Activated CD4-positive, alpha-beta T cell treated with anti-CD3 and anti-CD28 coated beads for 36 hours (primary cell): ENCODE results near the gene PTPRR. TPM values are rescaled to one million over a fixed set of nuclear protein-coding genes. Genes with fewer than 3 reads are reported as not detected.

Experiments used
- ATAC-seq: fragments of 200-7000 bp; cut with Tn5 transposase; one replicate; pipeline ENCODE4 v1.10.0; 2021; ENCODE audit warnings: mild to moderate bottlenecking, moderate library complexity
- CTCF ChIA-PET: fragments of 350-600 bp; sonication (Branson Sonifier 250); formaldehyde crosslinking; loops from one replicate; lab custom pipeline; 2021; ENCODE audit warnings: antibody characterized with exemption; lab: Charles Lee
- POLR2A ChIA-PET: fragments of 350-600 bp; sonication (Branson Sonifier 250); formaldehyde crosslinking; loops from one replicate; lab custom pipeline; 2021; ENCODE audit warnings: antibody characterized with exemption, inconsistent platforms; lab: Charles Lee
- DNase-seq: peaks from one replicate; pipeline ENCODE4 v3.0.0-alpha.2; 2020
- H3K27ac Mint-ChIP-seq: one replicate; pipeline ENCODE4 v1.8.0; 2021; ENCODE audit warnings: mixed read lengths
- H3K27me3 Mint-ChIP-seq: one replicate; pipeline ENCODE4 v1.8.0; 2021; ENCODE audit warnings: mixed read lengths
- H3K36me3 Mint-ChIP-seq: one replicate; pipeline ENCODE4 v1.8.0; 2021; ENCODE audit warnings: low read depth, mixed read lengths
- H3K4me1 Mint-ChIP-seq: one replicate; pipeline ENCODE4 v1.8.0; 2021; ENCODE audit warnings: mixed read lengths
- H3K4me3 Mint-ChIP-seq: one replicate; pipeline ENCODE4 v1.8.0; 2021; ENCODE audit warnings: mild to moderate bottlenecking, moderate library complexity, mixed read lengths
- H3K9me3 Mint-ChIP-seq: one replicate; pipeline ENCODE4 v1.8.0; 2021; ENCODE audit warnings: low read depth, mixed read lengths
- intact Hi-C, 2 experiments: fragments of 100-400 bp; cut with DNase I in 1 of 2; cut with micrococcal nuclease in 1 of 2; formaldehyde crosslinking; loops; one replicate each; pipeline versions ENCODE4 v1.14.2 to v1.15.1; 2022 to 2024; cut with DNase I, micrococcal nuclease
- total RNA-seq, 2 experiments: library from RNA; stranded (reverse); gene quantifications; one replicate each; pipeline ENCODE4 v1.2.3, GENCODE V29; 2021

The PTPRR gene
- total RNA-seq, 2 experiments from 2014 or later: not detected

DNA sequence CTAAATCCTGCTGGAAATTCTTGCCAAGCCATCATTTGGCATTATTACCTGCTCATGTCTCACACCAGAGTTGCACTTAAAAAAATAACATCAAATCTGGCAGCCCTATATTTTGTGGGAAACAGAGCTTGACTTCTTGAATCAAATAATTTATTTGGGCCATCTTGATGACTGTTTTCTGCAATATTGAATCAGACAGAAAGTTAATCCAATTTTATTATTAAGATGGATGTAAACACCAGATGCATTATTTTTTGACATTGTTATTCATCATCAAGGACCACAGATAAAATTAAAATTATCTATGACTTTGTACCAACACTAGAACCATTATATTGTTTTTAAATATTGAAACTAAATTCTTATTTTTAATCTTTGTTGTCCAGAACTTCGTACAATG is 132.9 kb downstream of the PTPRR start:
- H3K9me3 Mint-ChIP-seq: no peaks in the 10 kb centered on the region
- ChIA-PET CTCF (interaction anchor here (0.6 kb wide), 1 partner anchor 223 kb away, joined by 3 read pairs; no protein-coding TSS in a partner anchor), POLR2A (no interaction called here)
- H3K27ac Mint-ChIP-seq: no peak overlapping the region
- intact Hi-C loops: no loop called here
- no peaks in the 10 kb centered on the region for H3K36me3 Mint-ChIP-seq
- no peak overlapping the region for H3K4me3 Mint-ChIP-seq
- no peak for ATAC-seq
- H3K4me1 Mint-ChIP-seq: no peaks in the 10 kb centered on the region
- H3K27me3 Mint-ChIP-seq: peaks cover 6% of the 10 kb centered on the region
- DNase-seq: no peak

DNA sequence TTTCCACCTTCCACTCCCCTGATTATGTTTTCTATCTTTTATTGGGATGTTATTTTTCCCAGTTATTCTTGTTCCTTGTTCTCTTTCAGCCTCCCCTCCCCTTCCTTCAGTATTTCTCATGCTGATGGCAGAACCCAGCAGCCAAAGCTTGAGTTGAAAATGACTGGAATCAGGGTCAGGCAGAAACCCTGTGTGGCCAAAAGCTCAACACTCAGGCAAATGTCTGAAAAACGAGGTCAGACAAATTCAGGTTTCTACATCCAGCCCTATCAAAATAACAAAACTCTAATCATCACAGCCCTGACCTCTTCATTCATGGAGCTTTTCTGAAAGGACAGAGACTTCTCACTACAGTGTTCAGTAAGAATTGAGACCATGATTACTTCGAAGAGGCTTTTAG is 134.6 kb downstream of the PTPRR start:
- peaks cover 6% of the 10 kb centered on the region for H3K27me3 Mint-ChIP-seq
- POLR2A ChIA-PET: no interaction called here
- no peak overlapping the region for H3K27ac Mint-ChIP-seq
- H3K4me1 Mint-ChIP-seq: no peaks in the 10 kb centered on the region
- intact Hi-C loops: no loop called here
- no peak overlapping the region for H3K4me3 Mint-ChIP-seq
- no peaks in the 10 kb centered on the region for H3K9me3 Mint-ChIP-seq
- CTCF ChIA-PET: no interaction called here
- ATAC-seq (no peak), DNase-seq (no peak)
- H3K36me3 Mint-ChIP-seq: no peaks in the 10 kb centered on the region

- H3K4me1 Mint-ChIP-seq: no peaks in the 10 kb centered on the region
- DNase-seq (no peak), ATAC-seq (no peak)
- no peaks in the 10 kb centered on the region for H3K9me3 Mint-ChIP-seq
- POLR2A ChIA-PET: no interaction called here
- H3K36me3 Mint-ChIP-seq: no peaks in the 10 kb centered on the region
- no peak overlapping the region for H3K4me3 Mint-ChIP-seq
- CTCF ChIA-PET: no interaction called here
- H3K27me3 Mint-ChIP-seq: peaks cover 4% of the 10 kb centered on the region
- intact Hi-C loops: no loop called here
- H3K27ac Mint-ChIP-seq: no peak overlapping the region
These were observed 136.4 kb downstream of the PTPRR start for GRCh38 chr12:70784042-70784668.

DNA sequence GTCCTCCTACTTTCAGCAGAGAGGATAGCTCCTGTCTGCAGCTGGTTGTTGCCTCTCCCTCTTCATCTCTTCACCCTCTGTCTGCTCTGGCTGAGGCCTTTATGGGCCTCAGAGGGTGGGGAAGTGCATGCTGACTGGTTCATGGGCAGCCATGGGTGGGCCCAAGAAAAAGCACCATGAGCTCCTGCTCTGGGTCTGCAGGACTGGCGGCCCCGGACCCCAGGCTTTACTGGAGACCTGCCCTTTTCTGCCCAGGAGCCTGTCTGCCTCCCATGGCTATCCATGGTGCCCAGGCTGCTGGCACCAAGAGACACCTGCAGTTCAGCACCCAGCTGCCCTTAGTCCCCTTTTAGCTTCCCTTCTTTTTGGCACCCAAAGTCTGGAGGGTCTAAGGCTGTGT is 137.1 kb downstream of the PTPRR start:
- ChIA-PET CTCF (no interaction called here), POLR2A (no interaction called here)
- H3K27ac Mint-ChIP-seq: no peak overlapping the region
- H3K27me3 Mint-ChIP-seq: peaks cover 2% of the 10 kb centered on the region
- H3K4me3 Mint-ChIP-seq: no peak overlapping the region
- intact Hi-C loops: no loop called here
- H3K36me3 Mint-ChIP-seq: no peaks in the 10 kb centered on the region
- H3K4me1 Mint-ChIP-seq: no peaks in the 10 kb centered on the region
- DNase-seq: no peak
- no peak for ATAC-seq
- H3K9me3 Mint-ChIP-seq: no peaks in the 10 kb centered on the region

DNA sequence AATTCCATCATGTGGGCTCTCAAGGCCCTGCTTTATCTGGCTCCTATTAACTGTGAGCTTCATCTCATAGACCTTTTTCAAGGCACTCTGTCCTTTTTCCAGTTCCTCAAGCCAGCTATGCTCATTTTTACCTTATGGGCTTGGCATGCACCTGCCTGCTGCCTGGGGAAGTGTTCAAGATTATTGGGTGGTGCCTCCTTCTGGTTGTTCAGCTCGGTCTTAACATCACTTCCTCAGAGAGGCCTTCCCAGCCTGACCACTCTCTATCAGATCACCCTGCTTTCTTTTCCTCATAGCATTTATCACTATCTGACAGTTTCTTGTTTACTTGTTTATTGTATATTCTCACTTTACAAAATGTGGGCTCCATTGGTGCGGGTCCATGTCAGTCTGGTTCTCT is 141.3 kb downstream of the PTPRR start:
- ChIA-PET POLR2A (no interaction called here), CTCF (no interaction called here)
- ATAC-seq (no peak), DNase-seq (no peak)
- intact Hi-C loops: no loop called here
- no peak overlapping the region for H3K27ac Mint-ChIP-seq
- no peaks in the 10 kb centered on the region for H3K36me3 Mint-ChIP-seq
- no peaks in the 10 kb centered on the region for H3K4me1 Mint-ChIP-seq
- H3K9me3 Mint-ChIP-seq: no peaks in the 10 kb centered on the region
- H3K4me3 Mint-ChIP-seq: no peak overlapping the region
- H3K27me3 Mint-ChIP-seq: peaks cover 2% of the 10 kb centered on the region

- POLR2A ChIA-PET: no interaction called here
- H3K4me3 Mint-ChIP-seq: no peak overlapping the region
- H3K27me3 Mint-ChIP-seq: no peaks in the 10 kb centered on the region
- no peak overlapping the region for H3K27ac Mint-ChIP-seq
- H3K36me3 Mint-ChIP-seq: no peaks in the 10 kb centered on the region
- no peak for ATAC-seq
- H3K9me3 Mint-ChIP-seq: no peaks in the 10 kb centered on the region
- no peak for DNase-seq
- CTCF ChIA-PET: interaction anchor here (0.9 kb wide), 1 partner anchor 15 kb away, joined by 3 read pairs; no protein-coding TSS in a partner anchor
- no peaks in the 10 kb centered on the region for H3K4me1 Mint-ChIP-seq
- intact Hi-C loops: no loop called here
These were observed 146.5 kb downstream of the PTPRR start for GRCh38 chr12:70774055-70774454.

DNA sequence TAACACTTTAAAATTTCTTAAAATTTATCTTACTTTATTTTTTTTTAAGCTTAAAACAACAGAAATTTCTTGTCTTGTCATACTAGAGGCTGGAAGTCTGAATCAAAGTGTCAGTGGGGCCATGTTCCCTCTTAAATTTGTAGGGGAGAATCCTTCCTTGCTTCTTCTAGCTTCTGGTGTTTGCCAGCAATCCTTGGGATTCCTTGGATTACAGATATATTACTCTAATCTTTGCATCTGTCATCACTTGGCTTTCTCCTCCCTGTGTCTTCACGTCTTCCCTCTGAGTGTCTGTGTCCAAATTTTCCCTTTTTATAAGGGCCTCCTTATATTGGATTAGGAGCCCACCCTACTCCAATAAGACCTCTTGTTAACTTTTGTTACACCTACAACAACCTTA is 147.7 kb downstream of the PTPRR start:
- no peaks in the 10 kb centered on the region for H3K9me3 Mint-ChIP-seq
- intact Hi-C loops: no loop called here
- ATAC-seq (no peak), DNase-seq (no peak)
- H3K4me3 Mint-ChIP-seq: no peak overlapping the region
- H3K27me3 Mint-ChIP-seq: no peaks in the 10 kb centered on the region
- H3K36me3 Mint-ChIP-seq: no peaks in the 10 kb centered on the region
- POLR2A ChIA-PET: no interaction called here
- CTCF ChIA-PET: no interaction called here
- H3K27ac Mint-ChIP-seq: no peak overlapping the region
- no peaks in the 10 kb centered on the region for H3K4me1 Mint-ChIP-seq

- Mint-ChIP-seq H3K27ac (no peak overlapping the region), H3K4me3 (no peak overlapping the region), H3K27me3 (no peaks in the 10 kb centered on the region), H3K4me1 (no peaks in the 10 kb centered on the region), H3K36me3 (no peaks in the 10 kb centered on the region), H3K9me3 (no peaks in the 10 kb centered on the region)
- no peak for ATAC-seq
- DNase-seq: no peak
- intact Hi-C loops: no loop called here
- CTCF ChIA-PET: no interaction called here
- POLR2A ChIA-PET: no interaction called here
These were observed 149.0 kb downstream of the PTPRR start for GRCh38 chr12:70771581-70771980.

DNA sequence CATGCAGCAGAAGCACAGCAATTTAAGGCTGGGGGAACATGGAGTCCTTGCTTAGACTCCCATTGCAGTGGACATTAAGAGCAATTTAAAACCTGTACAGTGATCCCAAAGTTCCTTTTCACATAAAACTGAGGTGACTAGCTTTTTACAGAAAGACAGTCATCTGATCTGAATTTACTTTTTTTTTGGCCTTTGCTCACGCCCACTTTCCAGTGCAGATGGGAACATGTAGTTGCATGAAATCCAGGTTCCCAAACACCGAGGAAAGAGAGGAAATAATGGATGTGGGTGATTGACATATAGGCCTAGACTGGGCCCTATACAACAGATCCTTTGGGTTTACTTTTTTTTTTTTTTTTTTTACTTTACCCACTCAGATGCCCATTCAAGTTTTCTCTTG is 156.9 kb downstream of the PTPRR start:
- ChIA-PET CTCF (interaction anchor here (0.8 kb wide), 1 partner anchor 1979 kb away, joined by 6 read pairs; no protein-coding TSS in a partner anchor), POLR2A (no interaction called here)
- H3K27me3 Mint-ChIP-seq: peaks cover 5% of the 10 kb centered on the region
- DNase-seq: no peak
- intact Hi-C loops: no loop called here
- no peaks in the 10 kb centered on the region for H3K4me1 Mint-ChIP-seq
- H3K4me3 Mint-ChIP-seq: no peak overlapping the region
- H3K9me3 Mint-ChIP-seq: no peaks in the 10 kb centered on the region
- no peaks in the 10 kb centered on the region for H3K36me3 Mint-ChIP-seq
- no peak for ATAC-seq
- no peak overlapping the region for H3K27ac Mint-ChIP-seq

DNA sequence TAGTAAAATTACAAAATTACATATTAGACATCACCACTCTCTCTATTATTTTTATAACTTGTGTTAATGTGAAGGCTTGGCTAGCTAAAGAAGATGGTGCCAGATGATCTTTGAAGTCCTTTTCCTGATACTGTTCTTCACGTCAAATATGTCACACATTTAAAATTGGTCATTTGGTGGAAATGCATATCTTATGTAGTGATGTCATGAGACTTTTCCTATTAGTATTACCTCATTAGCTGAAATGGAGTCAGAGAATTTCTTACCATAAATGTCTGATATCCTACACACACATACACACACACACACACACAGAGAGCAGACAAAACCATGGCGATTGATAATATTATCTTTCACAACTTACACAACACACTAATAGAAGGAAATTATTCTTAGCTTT is 158.5 kb downstream of the PTPRR start:
- DNase-seq (no peak), ATAC-seq (no peak)
- no peaks in the 10 kb centered on the region for H3K36me3 Mint-ChIP-seq
- ChIA-PET CTCF (no interaction called here), POLR2A (no interaction called here)
- no peak overlapping the region for H3K4me3 Mint-ChIP-seq
- H3K4me1 Mint-ChIP-seq: no peaks in the 10 kb centered on the region
- H3K27ac Mint-ChIP-seq: no peak overlapping the region
- H3K9me3 Mint-ChIP-seq: no peaks in the 10 kb centered on the region
- intact Hi-C loops: no loop called here
- H3K27me3 Mint-ChIP-seq: peaks cover 5% of the 10 kb centered on the region

DNA sequence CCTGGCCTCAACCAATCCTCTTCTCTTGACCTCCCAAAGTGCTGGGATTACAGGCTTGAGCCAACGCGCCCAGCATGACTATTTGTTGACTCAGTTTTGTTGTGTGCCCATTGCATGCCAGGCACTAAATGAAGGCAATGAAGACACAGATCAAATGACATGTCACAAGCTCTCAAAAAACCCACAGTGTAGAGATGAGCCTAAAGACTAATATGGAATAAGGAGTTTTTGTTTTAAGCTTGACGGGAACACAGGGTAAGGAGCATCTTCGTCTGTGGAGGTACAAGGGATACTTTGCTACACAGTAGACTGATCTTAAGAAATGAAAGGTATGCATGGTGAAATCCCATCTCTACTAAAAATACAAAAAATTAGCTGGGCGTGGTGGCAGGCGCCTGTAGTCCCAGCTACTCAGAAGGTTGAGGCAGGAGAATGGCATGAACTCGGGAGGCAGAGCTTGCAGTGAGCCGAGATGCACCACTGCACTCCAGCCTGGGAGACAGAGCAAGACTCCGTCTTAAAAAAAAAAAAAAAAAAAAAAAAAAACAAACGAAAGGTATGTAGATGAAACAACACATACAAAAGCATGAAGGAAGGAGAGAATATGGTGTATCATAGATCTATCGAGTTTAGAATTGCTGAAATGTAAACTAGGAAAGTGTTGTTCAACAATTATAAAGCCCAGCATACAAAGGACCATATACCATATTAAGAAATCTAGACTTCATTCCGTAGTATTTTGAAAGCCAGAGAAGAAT is 161.2 kb downstream of the PTPRR start:
- no peak overlapping the region for H3K4me3 Mint-ChIP-seq
- ChIA-PET POLR2A (no interaction called here), CTCF (interaction anchor here (1.3 kb wide), 1 partner anchor 26 kb away, joined by 3 read pairs; no protein-coding TSS in a partner anchor)
- ATAC-seq (no peak), DNase-seq (no peak)
- H3K9me3 Mint-ChIP-seq: no peaks in the 10 kb centered on the region
- intact Hi-C loops: no loop called here
- H3K27me3 Mint-ChIP-seq: peaks cover 5% of the 10 kb centered on the region
- H3K4me1 Mint-ChIP-seq: no peaks in the 10 kb centered on the region
- H3K36me3 Mint-ChIP-seq: no peaks in the 10 kb centered on the region
- no peak overlapping the region for H3K27ac Mint-ChIP-seq

- no peaks in the 10 kb centered on the region for H3K4me1 Mint-ChIP-seq
- H3K27me3 Mint-ChIP-seq: peaks cover 4% of the 10 kb centered on the region
- no peak for ATAC-seq
- ChIA-PET POLR2A (no interaction called here), CTCF (interaction anchor here (0.7 to 1.3 kb wide), 2 partner anchors 25 to 41 kb away, joined by 3 to 4 read pairs; no protein-coding TSS in a partner anchor)
- H3K4me3 Mint-ChIP-seq: no peak overlapping the region
- H3K27ac Mint-ChIP-seq: no peak overlapping the region
- no peak for DNase-seq
- no peaks in the 10 kb centered on the region for H3K36me3 Mint-ChIP-seq
- intact Hi-C loops: no loop called here
- H3K9me3 Mint-ChIP-seq: no peaks in the 10 kb centered on the region
These were observed 162.1 kb downstream of the PTPRR start for GRCh38 chr12:70758494-70758845.
